Upper lobe of left lung (tissue), 4 donors: Measurements from ENCODE around the gene SRCAP.

Experiments
- EP300 ChIP-seq, 4 donors: sonication (generic); formaldehyde crosslinking; IDR thresholded peaks; one replicate each; pipeline ENCODE4 v1.5.1; 2017; ENCODE audit warnings: antibody characterized with exemption in 4 of 4, control low read depth in 2 of 4
- POLR2A ChIP-seq, 4 donors: fragments of 450-650 bp; IDR thresholded peaks; one replicate each; pipeline ENCODE4 v1.5.1; 2016 to 2017; ENCODE audit warnings: antibody characterized with exemption in 4 of 4, mild to moderate bottlenecking in 2 of 4
- POLR2AphosphoS5 ChIP-seq, 2 donors: sonication (generic); formaldehyde crosslinking; IDR thresholded peaks; one replicate each; pipeline ENCODE4 v1.5.1; 2017; ENCODE audit warnings: antibody characterized with exemption in 2 of 2
- TF ChIP-seq, protein P1 (sequence below), 6 experiments: fragments of 450-650 bp in 4 of 6; fragments of 200-600 bp in 2 of 6; sonication (generic) in 2 of 6; IDR thresholded peaks; one replicate each; pipeline ENCODE4 v1.5.1; 2016 to 2019; ENCODE audit warnings: antibody characterized with exemption in 6 of 6

- no peak for TF ChIP-seq POLR2AphosphoS5 (IDR thresholded peaks at IDR 0.05)
- TF ChIP-seq, protein P1, sequence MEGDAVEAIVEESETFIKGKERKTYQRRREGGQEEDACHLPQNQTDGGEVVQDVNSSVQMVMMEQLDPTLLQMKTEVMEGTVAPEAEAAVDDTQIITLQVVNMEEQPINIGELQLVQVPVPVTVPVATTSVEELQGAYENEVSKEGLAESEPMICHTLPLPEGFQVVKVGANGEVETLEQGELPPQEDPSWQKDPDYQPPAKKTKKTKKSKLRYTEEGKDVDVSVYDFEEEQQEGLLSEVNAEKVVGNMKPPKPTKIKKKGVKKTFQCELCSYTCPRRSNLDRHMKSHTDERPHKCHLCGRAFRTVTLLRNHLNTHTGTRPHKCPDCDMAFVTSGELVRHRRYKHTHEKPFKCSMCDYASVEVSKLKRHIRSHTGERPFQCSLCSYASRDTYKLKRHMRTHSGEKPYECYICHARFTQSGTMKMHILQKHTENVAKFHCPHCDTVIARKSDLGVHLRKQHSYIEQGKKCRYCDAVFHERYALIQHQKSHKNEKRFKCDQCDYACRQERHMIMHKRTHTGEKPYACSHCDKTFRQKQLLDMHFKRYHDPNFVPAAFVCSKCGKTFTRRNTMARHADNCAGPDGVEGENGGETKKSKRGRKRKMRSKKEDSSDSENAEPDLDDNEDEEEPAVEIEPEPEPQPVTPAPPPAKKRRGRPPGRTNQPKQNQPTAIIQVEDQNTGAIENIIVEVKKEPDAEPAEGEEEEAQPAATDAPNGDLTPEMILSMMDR (IDR thresholded peaks at IDR 0.05), result no peak
- no peak for TF ChIP-seq POLR2A (IDR thresholded peaks at IDR 0.05)
- TF ChIP-seq EP300 (IDR thresholded peaks at IDR 0.05), result no peak
Measured at GRCh38 chr16:30728899-30729672, 30.1 kb downstream of the SRCAP start.
